ENCODE data around the gene GIPR. TPM values are rescaled to one million over a fixed set of nuclear protein-coding genes. Genes with fewer than 3 reads are reported as not detected.
"Not testable (repeated sequence)": the region's sequence is repeated elsewhere in the genome, so short reads cannot be mapped to it uniquely, and the experiment has no call there.

Gene GIPR
- total and polyA plus RNA-seq, 2 experiments from 2014 or later, result 0.42 to 1.2 TPM

DNA sequence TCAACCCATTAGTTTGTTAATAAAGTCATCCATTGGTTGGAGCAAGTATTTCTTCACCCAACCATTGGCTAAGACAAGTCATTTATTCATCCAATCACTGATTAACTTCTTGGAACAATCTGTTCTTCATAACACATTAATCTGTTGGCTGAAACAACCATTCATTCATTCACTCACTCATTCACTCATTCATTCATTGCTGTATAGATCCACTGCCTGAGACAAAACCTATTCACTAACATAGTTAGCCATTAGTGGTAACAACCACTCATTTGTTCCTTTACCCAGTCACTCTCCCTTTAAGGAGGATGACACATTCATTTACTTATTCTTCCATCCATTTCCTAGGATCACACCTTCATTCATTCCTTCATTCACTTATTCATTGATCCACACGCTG, 44.0 kb upstream of the GIPR start (continued):
- TF ChIP-seq, protein P1, sequence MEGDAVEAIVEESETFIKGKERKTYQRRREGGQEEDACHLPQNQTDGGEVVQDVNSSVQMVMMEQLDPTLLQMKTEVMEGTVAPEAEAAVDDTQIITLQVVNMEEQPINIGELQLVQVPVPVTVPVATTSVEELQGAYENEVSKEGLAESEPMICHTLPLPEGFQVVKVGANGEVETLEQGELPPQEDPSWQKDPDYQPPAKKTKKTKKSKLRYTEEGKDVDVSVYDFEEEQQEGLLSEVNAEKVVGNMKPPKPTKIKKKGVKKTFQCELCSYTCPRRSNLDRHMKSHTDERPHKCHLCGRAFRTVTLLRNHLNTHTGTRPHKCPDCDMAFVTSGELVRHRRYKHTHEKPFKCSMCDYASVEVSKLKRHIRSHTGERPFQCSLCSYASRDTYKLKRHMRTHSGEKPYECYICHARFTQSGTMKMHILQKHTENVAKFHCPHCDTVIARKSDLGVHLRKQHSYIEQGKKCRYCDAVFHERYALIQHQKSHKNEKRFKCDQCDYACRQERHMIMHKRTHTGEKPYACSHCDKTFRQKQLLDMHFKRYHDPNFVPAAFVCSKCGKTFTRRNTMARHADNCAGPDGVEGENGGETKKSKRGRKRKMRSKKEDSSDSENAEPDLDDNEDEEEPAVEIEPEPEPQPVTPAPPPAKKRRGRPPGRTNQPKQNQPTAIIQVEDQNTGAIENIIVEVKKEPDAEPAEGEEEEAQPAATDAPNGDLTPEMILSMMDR (conservative IDR thresholded peaks at IDR 0.05; ENCODE audit: low read depth in 2 of 2), result no peak
- TF ChIP-seq EZH2 (IDR thresholded peaks at IDR 0.05; ENCODE audit: low read depth, unreplicated experiment), result no peak
- TF ChIP-seq ZNF331 (CRISPR knock-in tag; IDR thresholded peaks at IDR 0.05; ENCODE audit: low read depth), result no peak
- no peak for TF ChIP-seq EZH2phosphoT487 (IDR thresholded peaks at IDR 0.05; ENCODE audit: unreplicated experiment)
- no peak for TF ChIP-seq ZNF114 (CRISPR knock-in tag; IDR thresholded peaks at IDR 0.05)
- TF ChIP-seq, protein P2, sequence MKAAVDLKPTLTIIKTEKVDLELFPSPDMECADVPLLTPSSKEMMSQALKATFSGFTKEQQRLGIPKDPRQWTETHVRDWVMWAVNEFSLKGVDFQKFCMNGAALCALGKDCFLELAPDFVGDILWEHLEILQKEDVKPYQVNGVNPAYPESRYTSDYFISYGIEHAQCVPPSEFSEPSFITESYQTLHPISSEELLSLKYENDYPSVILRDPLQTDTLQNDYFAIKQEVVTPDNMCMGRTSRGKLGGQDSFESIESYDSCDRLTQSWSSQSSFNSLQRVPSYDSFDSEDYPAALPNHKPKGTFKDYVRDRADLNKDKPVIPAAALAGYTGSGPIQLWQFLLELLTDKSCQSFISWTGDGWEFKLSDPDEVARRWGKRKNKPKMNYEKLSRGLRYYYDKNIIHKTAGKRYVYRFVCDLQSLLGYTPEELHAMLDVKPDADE (IDR thresholded peaks at IDR 0.05), result no peak
- TF ChIP-seq JUNB (IDR thresholded peaks at IDR 0.05; ENCODE audit: unreplicated experiment), result no peak
- TF ChIP-seq, protein P3, sequence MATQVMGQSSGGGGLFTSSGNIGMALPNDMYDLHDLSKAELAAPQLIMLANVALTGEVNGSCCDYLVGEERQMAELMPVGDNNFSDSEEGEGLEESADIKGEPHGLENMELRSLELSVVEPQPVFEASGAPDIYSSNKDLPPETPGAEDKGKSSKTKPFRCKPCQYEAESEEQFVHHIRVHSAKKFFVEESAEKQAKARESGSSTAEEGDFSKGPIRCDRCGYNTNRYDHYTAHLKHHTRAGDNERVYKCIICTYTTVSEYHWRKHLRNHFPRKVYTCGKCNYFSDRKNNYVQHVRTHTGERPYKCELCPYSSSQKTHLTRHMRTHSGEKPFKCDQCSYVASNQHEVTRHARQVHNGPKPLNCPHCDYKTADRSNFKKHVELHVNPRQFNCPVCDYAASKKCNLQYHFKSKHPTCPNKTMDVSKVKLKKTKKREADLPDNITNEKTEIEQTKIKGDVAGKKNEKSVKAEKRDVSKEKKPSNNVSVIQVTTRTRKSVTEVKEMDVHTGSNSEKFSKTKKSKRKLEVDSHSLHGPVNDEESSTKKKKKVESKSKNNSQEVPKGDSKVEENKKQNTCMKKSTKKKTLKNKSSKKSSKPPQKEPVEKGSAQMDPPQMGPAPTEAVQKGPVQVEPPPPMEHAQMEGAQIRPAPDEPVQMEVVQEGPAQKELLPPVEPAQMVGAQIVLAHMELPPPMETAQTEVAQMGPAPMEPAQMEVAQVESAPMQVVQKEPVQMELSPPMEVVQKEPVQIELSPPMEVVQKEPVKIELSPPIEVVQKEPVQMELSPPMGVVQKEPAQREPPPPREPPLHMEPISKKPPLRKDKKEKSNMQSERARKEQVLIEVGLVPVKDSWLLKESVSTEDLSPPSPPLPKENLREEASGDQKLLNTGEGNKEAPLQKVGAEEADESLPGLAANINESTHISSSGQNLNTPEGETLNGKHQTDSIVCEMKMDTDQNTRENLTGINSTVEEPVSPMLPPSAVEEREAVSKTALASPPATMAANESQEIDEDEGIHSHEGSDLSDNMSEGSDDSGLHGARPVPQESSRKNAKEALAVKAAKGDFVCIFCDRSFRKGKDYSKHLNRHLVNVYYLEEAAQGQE (IDR thresholded peaks at IDR 0.05; ENCODE audit: unreplicated experiment), result no peak

DNA sequence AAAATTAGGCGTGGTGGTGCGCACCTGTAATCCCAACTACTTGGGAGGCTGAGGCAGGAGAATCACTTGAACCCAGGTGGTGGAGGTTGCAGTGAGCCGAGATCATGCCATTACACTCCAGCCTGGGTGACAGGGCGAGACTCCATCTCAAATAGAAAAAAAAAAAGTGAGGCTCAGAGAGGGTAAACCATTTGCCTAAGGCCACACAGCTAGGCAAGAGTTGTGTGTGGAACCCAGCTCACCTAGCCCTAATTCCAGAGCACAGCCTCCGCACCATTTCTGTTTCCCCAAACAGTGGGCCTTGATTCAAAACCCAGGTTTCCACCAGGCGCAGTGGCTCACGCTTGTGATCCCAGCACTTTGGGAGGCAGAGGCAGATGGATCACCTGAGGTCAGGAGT, 39.8 kb upstream of the GIPR start:
- not testable (repeated sequence) for DNase-seq (ENCODE audit: low spot score); H3K4me2 ChIP-seq; H2AFZ ChIP-seq; H3K9me3 Mint-ChIP-seq; H3K4me1 ChIP-seq (ENCODE audit: insufficient read depth); H4K20me1 ChIP-seq (replicated peaks; ENCODE audit: insufficient read depth); H3K27ac ChIP-seq (ENCODE audit: low read depth); H3F3A ChIP-seq (replicated peaks; ENCODE audit: low read depth); H3K36me3 Mint-ChIP-seq (ENCODE audit: low read depth); H3K4me3 ChIP-seq; H3K4me3 Mint-ChIP-seq; H3K27me3 ChIP-seq (ENCODE audit: insufficient read depth); H3K9me2 ChIP-seq (ENCODE audit: insufficient read depth); ATAC-seq; H3K79me2 ChIP-seq (replicated peaks; ENCODE audit: insufficient read depth); H3K36me3 ChIP-seq (ENCODE audit: insufficient read depth); H3K27ac Mint-ChIP-seq
- peaks cover 13% of the 10 kb centered on the region for H3K27me3 Mint-ChIP-seq (ENCODE audit: insufficient read depth, low read depth, poor library complexity)
- peaks cover 21% of the 10 kb centered on the region for H3K4me1 Mint-ChIP-seq

Data from GM23338 (cell line).